ENCODE results near the gene HAUS2. TPM values are rescaled to one million over a fixed set of nuclear protein-coding genes. Genes with fewer than 3 reads are reported as not detected.
A peak's percentile ranks its signal among the peaks of the same experiment; 100 is the strongest.
"Not testable (repeated sequence)": the region's sequence is repeated elsewhere in the genome, so short reads cannot be mapped to it uniquely, and the experiment has no call there.

HAUS2 gene
- polyA plus RNA-seq (2012; ENCODE audit: insufficient read depth, insufficient read length), result 33.1 TPM

DNA sequence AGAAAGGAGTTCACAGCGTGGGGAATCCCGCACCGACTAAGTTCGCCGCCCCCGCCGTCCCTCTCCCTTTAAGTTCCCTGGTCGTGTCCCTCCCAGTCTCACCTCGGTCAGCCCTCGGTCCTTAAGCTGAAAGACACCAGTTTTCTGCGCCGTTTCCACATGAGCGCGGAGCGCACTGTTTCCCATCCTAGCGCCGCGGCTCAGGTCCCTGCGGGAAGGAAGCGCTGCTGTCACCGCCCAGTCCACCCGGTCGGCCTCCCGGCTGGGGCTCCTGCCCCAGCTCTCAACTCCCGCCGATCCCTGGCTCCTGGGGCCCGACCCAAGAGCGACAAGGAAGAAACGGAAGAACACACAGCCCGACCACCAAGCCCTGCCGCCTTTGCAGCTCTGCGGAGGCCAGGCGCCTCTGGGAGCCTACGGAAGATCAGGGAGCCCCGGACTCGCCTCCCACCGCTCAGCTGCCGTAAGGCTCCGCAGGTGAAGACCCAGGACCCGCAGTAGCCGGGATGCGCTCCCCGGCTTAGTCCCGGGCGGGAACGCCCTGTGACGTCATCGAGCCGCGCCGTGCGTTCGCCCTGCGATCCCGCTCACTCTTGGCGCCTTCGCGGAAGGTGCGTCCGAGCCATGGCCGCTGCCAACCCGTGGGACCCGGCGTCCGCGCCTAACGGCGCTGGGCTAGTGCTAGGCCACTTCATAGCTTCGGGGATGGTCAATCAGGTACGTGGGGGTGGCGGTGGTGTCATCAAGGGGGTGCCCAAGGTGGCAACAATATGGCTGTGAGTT is at the start of gene HAUS2, which contains the start of gene LRRC57:
HAUS2 (plus strand) TSS at position 590 of the 783 bp plus-strand sequence; CDS start at position 625, 35 bp downstream.
LRRC57 (minus strand) TSS at position 545 of the 783 bp plus-strand sequence; CDS start at position 186, 359 bp downstream.
- H3K4me3 ChIP-seq (ENCODE audit: low read length), result peak within 1 kb of the TSS; percentile 100
- peak; percentile 76 for DNase-seq (ENCODE audit: low read depth, low spot score)

DNA sequence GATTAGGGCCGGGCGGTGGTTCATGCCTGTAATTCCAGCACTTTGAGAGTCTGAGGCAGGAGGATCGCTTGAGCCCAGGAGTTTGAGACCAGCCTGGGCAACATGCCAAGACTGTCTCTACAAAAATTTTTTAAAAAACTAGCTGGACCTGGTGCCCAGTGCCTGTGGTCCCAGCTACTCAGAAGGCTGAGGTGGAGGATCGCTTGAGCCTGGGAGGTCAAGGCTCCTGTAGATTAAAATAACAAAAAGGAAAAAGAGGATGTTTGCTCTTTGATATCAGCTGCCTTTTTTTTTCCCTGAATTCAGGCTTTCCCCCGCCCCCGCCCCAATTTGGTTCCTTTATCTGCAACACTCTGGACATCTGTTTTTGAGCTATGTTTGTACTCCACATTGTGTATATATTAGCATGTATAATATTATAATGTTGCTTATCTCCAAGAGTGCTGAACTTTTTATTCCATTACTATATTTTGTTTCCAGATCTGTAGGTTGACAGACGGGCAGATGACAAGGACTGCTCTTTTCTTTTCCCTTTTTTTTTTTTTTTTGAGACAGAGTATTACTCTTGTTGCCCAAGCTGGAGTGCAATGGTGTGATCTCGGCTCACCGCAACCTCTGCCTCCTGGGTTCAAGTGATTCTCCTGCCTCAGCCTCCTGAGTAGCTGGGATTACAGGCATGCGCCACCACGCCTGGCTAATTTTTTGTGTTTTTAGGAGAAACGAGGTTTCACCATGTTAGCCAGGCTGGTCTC is 48.6 kb upstream of the HAUS2 start:
- H3K4me3 ChIP-seq (ENCODE audit: low read length), result no peak overlapping the region
- no peak for DNase-seq (ENCODE audit: low read depth, low spot score)

DNA sequence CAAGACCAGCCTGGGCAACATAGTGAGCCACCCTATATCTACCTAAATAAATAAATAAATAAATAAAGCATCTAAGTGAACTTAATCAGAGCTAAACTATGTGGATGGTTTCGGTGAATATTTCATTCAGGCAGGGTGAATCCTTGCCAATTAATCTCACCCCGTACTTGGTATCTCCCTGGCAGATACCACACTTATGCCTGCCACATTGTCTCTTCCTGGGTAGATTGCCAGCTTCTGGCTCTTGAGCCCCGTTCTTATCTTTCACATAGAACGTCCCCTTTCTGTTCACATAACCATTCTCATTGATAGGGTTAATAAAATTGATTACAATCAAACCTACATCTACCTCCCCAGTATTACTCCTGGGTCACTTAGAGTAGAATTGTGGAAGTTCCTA is 46.2 kb upstream of the HAUS2 start:
- DNase-seq (ENCODE audit: low read depth, low spot score), result no peak

DNA sequence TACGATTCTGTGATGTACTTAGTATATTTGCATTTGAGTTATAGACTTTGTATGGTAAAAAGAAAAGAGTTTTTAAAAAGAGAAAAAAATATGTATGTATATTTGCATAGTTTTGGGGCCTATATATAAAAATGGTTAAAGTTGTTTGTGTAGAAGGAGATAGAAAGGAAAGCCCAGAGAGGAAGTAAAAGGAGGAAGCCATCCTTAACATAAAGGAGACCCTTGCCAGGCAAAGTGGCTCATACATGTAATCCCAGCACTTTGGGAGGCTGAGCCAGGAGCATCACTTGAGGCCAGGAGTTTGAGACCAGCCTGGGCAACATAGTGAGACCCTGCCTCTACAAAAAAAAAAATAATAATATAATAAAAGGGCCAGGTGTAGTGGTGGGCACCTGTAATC is 44.8 kb upstream of the HAUS2 start:
- H3K4me3 ChIP-seq (ENCODE audit: low read length), result no peak overlapping the region
- no peak for DNase-seq (ENCODE audit: low read depth, low spot score)

More for the DNA sequence above, 46.2 kb upstream of the HAUS2 start:
- no peak overlapping the region for H3K4me3 ChIP-seq (ENCODE audit: low read length)

DNA sequence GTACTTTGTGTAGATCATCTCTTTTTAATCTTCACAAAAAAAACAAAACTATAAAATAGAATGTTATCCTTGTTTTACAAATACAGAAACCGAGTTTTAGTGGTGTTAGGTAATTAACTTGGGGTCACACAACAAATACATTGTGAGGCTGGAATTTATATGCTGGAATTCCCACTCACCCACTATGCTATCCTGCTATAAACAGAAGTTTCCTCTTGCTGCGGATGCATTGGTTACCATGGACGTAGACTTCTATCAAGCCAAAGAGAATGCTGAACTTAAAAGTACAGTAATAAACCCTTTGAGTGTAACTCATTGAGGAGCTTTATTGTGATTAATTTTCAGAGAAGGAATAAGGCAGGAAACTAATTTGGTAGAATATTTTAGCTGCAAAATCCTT is 44.0 kb upstream of the HAUS2 start:
- no peak for DNase-seq (ENCODE audit: low read depth, low spot score)
- H3K4me3 ChIP-seq (ENCODE audit: low read length), result no peak overlapping the region

DNA sequence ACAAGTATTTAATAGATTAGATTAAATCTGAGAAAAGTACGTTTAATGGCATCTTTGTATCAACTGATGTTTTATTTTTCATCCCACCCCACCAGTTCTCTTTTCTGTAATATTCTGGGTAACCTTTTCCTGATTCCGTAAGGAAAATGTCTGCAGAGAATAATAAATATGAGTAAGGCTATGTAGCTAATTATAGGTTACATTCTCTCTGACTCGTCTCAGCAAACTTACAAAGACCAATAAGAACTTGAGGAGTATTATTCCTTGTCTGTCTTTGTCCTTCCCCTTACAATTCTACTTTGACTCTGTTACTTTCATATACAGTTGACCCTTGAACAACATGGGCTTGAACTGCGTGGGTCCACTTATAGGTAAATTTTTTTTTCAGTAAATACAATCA is 41.1 kb upstream of the HAUS2 start:
- DNase-seq (ENCODE audit: low read depth, low spot score), result no peak
- no peak overlapping the region for H3K4me3 ChIP-seq (ENCODE audit: low read length)

DNA sequence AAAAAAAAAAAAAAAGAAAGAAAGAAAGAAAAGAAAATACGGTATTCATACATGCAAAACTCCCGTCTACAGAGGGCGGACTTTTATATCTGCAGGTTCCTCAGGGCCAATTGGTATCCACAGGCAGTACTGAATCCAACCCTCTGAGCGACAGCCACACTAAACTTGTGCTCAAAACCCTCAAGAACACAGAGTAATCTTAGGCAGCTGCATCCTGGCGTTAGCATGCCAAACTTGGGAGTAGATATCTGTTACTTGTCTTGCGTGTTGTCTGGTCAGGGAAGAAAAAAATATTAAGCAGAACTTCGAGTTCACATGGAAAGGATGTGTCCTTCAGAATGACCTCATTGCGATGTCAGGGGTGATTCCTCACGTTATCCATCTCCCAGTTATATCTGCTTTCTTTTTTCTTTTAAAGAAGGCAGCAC is 40.4 kb upstream of the HAUS2 start:
- no peak overlapping the region for H3K4me3 ChIP-seq (ENCODE audit: low read length)
- no peak for DNase-seq (ENCODE audit: low read depth, low spot score)

DNA sequence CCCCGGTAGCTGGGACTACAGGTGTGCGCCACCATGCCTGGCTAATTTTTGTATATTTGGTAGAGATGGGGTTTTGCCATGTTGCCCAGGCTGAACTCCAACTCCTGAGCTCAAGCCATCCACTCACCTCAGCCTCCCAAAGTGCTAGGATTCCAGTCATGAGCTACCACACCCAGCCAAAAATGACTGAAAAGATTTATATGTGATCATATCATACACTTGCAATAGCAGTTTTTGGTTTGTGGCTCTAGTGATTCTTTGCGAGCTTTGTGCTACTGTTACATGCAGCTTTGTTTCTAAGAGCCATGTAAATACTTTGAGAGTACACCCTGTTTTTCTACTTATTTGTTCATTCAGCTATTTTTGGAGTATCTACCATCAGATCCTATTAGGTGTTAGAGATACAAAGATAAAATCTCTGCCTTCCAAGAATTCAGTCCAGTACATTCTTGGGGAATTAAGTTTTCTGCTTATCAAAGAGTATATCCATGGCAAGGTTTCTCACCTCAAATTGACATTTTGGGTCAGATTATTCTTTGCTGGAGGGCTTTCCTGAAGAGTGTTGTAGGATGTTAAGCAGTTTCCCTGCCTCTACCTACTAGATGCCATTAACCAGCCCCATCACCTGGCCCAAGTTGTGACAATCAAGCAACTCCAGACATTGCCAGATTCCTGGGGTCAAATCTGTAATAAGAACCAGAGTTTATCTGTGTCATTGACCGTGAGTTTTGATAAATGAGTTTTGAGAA is 38.2 kb upstream of the HAUS2 start:
- no peak overlapping the region for H3K4me3 ChIP-seq (ENCODE audit: low read length)
- no peak for DNase-seq (ENCODE audit: low read depth, low spot score)

DNA sequence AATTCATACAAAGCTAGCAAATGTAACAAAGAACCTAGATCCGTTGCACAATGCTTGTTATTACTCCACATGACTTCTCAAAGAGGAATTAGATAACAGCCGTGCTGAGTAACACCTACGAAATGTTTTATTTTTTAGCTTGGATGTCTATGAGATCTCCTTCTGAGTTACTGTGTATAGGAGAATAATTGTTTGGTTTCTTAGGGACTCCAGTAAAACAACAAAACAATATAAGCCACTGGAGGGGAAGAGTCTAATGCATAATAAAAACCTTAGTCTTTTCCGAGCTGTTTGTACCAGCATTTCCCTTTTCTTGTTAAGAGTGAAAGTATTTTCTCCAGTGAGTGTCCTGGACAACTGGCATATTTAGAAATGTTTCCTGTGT is 37.6 kb upstream of the HAUS2 start:
- no peak overlapping the region for H3K4me3 ChIP-seq (ENCODE audit: low read length)
- no peak for DNase-seq (ENCODE audit: low read depth, low spot score)

DNA sequence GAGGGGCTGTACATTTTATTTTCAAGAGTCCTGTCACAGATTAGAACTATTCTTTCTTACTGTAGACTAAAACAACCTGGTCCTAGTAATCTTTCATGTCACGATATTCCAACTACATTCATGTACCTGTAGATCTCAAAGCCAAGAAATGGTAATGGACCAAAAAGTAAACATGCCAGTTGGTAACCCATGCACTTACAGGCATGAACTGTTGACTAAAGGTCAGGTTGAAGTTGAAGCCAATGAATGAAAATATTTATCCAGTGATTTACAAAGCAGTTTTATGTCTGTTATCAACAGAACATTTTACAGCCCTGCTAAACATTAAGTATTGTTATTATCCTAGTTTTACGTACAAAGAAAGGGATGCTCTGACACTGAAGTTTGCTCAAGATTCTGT is 25.3 kb upstream of the HAUS2 start:
- DNase-seq (ENCODE audit: low read depth, low spot score), result no peak
- H3K4me3 ChIP-seq (ENCODE audit: low read length), result no peak overlapping the region

DNA sequence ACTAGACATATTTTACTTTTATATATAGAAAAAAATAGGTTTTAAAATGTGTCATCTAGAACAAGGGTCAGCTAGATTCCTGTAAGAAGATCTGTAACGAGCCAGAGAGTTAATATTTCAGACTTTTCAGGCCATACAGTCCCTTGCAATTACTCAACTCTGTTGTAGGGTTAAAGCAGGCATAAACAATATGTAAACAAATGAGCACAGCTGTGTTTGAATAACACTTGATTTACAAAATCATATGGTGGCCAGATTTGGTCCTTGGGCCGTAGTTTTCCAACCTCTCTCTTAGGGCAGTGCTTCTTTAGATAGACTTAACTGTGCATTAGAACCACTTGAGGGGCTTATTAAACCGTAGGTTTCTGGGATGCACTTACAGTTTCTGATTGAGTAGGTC is 19.7 kb upstream of the HAUS2 start:
- H3K4me3 ChIP-seq (ENCODE audit: low read length), result no peak overlapping the region
- DNase-seq (ENCODE audit: low read depth, low spot score), result no peak

DNA sequence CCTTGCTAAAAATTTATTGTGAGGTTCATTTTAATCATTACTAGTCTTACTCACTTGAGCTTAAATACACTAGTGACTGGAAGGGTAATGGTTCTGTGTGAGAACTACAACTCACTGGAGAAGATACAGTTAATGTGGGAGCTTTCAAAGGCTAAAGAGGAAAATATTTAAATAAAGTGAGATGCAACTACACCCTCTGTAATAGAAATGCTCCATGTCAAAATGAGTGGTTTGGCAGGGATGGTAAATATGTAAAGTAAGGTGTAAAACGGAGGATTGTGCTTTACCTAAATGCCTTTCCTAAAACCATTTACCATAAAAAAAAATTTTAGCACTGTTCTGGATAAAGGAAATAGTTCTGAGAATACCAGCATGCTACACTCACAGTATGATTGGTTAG is 15.4 kb upstream of the HAUS2 start:
- no peak overlapping the region for H3K4me3 ChIP-seq (ENCODE audit: low read length)
- DNase-seq (ENCODE audit: low read depth, low spot score), result no peak

DNA sequence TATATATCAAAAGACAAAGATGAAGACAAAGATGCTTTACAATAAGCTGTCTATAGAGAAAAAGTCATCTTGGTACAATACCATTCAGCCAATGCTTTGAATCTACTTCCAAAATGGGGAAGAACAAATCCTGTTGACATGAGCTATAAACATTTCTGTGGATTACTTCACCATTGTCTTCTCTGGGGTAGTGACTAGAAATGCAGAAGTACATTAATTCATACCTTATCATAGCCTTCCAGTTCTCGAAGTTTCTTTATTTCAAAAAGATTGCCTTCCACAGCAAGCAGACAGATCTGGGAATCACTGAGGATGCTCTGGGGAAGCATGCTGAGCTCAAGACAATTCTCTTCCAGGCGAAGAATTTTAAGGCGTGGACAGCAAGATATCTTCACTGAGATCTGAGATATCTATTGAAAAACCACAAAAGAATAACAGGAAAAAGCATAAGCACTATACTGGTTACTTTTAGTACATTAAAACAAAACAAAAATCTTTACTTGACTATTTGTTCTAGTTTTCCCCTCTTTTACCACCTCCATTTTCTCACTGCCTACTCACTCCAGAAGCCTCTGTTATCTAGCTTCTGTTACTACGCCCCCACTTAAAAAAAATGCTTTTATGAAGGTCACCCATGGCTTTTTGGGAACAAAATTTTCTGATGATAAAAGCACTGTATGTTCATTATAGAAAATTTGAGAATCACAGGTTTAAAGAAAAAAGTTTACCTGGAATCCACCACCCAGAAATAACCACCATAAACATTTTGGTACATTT is 3.6 kb upstream of the HAUS2 start:
- no peak overlapping the region for H3K4me3 ChIP-seq (ENCODE audit: low read length)

DNA sequence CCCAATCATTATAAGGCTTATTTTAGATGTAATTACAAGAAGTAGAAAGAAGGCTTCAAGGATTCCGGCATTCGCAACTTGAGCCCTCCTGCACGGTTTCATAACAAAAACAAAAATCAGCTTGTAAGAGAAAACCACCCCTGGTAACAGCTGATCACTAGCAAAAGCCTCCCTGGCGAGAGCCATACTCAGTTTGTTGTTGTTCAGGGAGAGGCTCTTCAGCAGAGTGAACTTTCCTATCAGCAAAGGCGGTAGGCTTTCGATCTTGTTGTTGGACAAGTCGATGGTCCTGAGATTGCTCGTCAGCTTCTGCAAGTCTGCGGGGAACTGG is 755 bp upstream of the HAUS2 start:
- DNase-seq (ENCODE audit: low read depth, low spot score), result peak; percentile 9
- peak overlapping the region; percentile 100 for H3K4me3 ChIP-seq (ENCODE audit: low read length)

More for the DNA sequence above, 3.6 kb upstream of the HAUS2 start:
- DNase-seq (ENCODE audit: low read depth, low spot score), result no peak

DNA sequence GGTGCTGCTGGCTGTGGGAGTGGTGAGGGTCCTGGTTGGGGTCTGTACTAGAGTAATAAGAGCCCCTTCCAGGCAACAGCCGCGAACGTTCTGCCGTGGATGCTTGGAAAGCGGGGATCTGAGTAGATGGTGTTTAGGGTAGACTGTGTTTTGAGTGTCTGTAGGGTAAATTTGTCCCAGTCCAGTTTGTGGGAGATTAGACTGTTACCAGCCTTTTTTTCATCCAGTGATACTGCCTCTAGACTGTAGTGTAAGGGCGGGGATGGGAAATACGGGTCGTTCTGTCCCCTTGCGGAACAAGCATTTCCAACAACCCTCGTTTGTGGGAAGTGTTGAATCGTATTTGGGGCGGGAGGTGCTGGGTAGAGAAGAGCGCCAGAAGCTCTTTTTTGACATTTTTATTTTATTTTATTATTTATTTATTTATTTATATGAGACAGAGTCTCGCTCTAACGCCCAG is 424 bp downstream of the HAUS2 start:
- H3K4me3 ChIP-seq (ENCODE audit: low read length), result peak overlapping the region; percentile 100
- peak; percentile 52 for DNase-seq (ENCODE audit: low read depth, low spot score)

DNA sequence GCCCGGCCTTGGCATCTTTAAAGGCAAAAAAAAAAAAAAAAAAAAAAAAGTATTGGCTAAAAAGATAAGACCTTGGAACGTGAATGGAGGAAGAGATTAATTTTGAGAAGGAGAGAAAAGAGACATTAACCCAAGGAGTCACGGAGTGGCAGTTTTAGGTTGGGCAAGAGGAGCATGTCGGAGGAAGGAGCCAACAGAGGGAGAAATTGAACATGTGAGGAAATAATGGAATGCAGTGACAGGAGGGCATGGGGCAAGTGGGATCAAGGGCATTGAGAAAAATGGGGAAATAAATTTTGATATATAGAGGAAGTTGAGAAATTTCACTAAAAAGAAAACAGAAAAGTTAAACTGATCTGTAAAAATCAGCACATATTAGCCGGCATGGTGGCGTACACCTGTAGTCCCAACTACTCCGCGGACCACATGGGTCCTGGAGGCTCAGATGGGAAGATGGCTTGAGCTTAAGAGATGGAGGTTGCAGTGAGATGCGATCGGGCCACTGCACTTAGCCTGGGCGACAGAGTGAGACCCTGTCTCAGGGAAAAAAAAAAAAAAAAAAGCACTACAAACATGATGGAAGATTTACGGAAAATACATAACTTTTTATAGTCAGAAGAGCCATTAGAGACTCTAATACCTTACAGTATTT is 1.2 kb downstream of the HAUS2 start:
- no peak for DNase-seq (ENCODE audit: low read depth, low spot score)
- peak overlapping the region; percentile 100 for H3K4me3 ChIP-seq (ENCODE audit: low read length)

DNA sequence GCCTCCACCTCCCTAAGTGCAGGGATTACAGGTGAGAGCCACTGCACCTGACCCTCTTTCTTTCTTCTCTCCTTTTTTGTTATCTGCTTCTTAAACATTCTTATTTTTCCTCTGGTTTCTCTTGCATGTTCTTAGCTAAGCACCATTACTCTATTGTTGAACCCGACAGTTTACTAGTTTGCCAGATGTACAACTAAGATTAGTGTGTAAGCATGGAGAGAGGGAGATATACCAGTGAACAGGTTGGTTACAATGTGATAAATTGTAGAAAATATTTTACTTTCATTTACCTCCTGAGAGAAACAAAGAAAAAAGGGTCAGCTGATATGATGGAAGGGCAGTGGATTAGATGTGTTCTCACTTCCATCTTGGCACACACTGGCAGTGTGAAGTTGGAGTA is 4.9 kb downstream of the HAUS2 start:
- DNase-seq (ENCODE audit: low read depth, low spot score), result no peak
- H3K4me3 ChIP-seq (ENCODE audit: low read length), result no peak overlapping the region

DNA sequence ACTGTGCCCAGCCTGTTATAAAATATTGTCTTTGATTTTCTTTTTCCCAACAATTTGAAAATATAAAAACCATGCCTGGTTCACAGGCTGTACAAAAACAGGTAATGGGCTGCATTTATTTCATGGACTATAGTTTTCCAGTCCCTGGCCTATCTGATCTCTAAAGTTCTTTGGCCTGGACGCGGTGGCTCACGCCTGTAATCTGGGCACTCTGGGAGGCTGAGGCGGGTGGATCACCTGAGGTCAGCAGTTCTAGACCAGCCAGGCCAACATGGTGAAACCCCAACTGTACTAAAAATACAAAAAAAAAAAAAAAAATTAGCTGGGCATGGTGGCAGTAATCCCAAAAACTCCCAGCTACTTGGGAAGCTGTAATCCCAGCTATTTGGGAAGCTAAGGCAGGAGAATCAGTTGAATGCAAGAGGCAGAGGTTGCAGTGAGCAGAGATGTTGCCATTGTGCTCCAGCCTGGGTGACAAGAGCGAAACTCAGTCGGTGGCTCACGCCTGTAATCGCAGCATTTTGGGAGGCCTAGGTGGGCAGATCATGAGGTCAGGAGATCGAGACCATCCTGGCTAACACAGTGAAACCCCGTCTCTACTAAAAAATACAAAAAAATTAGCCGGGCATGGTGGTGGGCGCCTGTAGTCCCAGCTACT is 8.0 kb downstream of the HAUS2 start:
- not testable (repeated sequence) for DNase-seq (ENCODE audit: low read depth, low spot score)

More for the DNA sequence above, 8.0 kb downstream of the HAUS2 start:
- not testable (repeated sequence) for H3K4me3 ChIP-seq (ENCODE audit: low read length)

All from Jurkat, Clone E6-1 (cell line).